GM10266 (cell line): Measurements from ENCODE around the gene SPACA4.
A peak's percentile ranks its signal among the peaks of the same experiment; 100 is the strongest.

Experiments used
- DNase-seq: peaks from one replicate; pipeline ENCODE4 v3.0.0; 2012; ENCODE audit errors: extremely low spot score
- TF ChIP-seq, protein P1 (sequence below): IDR thresholded peaks from 2 replicates; pipeline ENCODE4 v1.5.1; 2012; ENCODE audit warnings: mild to moderate bottlenecking, low read depth; ENCODE audit not compliant: control insufficient read depth, insufficient read depth; ENCODE audit errors: missing control alignments

Gene SPACA4

DNA sequence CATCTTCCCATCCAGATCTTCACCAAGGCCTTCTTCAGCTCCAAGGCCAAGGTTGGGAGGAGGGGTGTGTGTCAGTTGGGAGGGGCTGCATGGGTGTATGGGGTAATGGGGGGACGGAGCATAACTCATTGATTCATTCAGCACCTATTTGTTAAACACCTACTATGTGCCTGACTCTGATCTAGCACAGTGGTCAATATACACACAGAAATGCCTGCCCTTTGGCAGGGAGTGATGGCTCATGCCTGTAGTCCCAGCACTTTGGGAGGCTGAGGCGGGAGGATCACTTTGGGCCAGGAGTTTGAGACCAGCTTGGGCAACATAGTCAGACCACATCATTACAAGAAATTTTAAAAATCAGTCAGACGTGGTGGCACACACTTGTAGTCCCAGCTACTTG is 19.2 kb upstream of the SPACA4 start:
- TF ChIP-seq, protein P1, sequence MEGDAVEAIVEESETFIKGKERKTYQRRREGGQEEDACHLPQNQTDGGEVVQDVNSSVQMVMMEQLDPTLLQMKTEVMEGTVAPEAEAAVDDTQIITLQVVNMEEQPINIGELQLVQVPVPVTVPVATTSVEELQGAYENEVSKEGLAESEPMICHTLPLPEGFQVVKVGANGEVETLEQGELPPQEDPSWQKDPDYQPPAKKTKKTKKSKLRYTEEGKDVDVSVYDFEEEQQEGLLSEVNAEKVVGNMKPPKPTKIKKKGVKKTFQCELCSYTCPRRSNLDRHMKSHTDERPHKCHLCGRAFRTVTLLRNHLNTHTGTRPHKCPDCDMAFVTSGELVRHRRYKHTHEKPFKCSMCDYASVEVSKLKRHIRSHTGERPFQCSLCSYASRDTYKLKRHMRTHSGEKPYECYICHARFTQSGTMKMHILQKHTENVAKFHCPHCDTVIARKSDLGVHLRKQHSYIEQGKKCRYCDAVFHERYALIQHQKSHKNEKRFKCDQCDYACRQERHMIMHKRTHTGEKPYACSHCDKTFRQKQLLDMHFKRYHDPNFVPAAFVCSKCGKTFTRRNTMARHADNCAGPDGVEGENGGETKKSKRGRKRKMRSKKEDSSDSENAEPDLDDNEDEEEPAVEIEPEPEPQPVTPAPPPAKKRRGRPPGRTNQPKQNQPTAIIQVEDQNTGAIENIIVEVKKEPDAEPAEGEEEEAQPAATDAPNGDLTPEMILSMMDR, result no peak
- no peak for DNase-seq

DNA sequence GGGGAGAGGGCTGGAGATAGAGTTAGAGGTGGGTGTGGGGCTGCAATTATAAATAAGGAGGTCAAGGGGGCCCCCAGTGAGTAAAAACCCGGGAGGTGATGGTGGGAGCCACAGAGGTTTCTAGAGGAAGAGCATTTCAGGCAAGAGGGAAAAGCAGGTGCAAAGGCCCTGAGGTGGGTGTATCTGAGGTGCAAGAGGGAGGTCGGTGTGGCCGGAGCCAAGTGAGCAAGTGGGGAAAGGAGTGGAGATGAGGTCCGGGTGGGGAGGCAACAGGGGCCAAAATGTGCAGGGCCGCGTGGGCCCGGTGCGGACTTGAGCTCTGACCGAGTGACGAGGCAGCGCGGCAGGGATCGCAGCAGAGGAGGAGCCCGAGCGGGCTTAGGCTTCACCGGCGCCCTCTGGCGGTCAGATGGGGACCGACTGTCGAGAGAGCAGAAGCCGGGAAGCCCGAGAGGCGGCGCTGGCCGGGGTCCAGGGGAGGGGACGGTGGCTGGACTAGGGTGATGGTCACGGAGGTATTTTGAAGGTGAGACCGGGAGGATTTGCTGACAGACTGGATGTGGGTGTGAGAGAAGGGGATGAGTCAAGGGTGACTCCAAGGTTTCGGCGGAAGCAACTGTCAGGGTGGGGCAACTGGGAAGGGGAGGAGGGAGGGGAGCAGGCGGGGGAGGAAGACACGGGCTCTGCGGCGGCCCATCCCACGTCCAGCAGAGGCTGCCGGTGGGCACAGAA is 17.7 kb upstream of the SPACA4 start:
- peak; percentile 86 for DNase-seq
- TF ChIP-seq, protein P1, result peak; percentile 96

DNA sequence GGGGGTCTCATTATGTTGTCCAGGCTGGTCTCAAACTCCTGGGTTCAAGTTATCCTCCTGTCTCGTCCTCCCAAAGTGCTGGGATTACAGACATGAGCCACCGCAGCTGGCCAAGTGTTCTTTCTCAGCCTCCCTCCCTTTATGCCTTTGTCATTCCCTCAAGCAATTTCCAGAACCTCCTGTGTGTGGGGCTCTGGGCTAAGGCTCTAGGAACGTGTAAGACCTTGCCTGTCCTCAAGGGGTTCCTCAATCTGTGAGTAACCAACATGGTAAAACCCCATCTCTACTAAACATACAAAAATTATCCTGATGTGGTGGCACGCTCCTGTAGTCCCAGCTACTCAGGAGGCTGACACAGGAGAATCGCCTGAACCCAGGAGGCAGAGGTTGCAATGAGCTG is 15.5 kb upstream of the SPACA4 start:
- DNase-seq, result no peak
- TF ChIP-seq, protein P1, result no peak

DNA sequence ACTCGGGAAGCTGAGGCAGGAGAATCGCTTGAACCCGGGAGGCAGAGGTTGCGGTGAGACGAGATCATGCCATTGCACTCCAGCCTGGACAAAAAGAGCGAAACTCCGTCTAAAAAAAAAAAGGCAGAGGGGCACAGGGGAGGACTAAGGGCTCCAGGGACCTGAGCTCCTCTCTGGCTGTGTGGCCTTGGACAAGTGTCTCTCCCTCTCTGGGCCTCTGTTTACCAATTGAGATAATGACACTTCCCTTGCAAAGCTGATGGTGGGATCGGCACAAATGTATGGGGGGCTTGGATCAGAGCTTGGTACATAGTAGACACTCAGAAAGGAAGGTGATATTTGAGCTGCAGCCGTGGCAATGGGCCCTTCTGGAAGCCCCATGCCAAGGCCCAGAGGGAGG is 11.4 kb upstream of the SPACA4 start:
- DNase-seq, result no peak
- TF ChIP-seq, protein P1, result no peak

DNA sequence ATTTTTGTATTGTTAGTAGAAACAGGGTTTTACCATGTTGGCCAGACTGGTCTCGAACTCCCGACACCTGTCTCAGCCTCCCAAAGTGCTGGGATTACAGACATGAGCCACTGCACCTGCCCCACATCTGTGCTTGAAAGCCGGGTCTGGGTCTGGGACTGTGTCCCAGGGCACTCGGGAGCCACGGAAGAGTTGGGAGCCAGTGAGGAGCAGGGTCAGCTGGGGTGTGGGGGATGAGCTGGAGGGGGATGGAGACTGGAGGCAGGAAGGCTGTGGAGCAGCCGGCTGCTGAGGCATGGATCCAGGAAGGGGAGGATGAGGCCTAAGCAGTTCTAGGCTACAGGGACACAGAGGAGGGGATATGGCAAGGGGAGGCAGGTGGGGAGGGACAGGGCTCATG is 10.7 kb upstream of the SPACA4 start:
- DNase-seq, result no peak
- TF ChIP-seq, protein P1, result no peak

DNA sequence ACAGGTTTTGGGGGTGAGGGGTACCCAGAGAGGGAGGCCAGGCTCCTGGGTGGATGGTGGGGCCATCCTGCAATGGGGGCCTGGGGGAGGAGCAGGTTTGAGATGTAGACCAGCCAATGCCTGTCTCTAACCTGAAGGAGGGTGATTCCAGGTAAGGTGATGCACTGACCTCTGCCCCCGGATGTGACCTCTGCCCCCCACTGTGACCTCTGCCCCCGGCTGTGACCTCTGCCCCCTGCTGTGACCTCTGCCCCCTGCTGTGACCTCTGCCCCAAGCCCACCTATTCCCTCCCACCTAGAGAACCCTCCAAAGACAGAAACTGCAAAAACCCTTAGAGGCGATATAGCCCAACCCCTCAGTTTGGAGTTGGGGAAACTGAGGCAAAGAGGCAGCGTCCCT is 10.3 kb upstream of the SPACA4 start:
- TF ChIP-seq, protein P1, result no peak
- DNase-seq, result no peak

DNA sequence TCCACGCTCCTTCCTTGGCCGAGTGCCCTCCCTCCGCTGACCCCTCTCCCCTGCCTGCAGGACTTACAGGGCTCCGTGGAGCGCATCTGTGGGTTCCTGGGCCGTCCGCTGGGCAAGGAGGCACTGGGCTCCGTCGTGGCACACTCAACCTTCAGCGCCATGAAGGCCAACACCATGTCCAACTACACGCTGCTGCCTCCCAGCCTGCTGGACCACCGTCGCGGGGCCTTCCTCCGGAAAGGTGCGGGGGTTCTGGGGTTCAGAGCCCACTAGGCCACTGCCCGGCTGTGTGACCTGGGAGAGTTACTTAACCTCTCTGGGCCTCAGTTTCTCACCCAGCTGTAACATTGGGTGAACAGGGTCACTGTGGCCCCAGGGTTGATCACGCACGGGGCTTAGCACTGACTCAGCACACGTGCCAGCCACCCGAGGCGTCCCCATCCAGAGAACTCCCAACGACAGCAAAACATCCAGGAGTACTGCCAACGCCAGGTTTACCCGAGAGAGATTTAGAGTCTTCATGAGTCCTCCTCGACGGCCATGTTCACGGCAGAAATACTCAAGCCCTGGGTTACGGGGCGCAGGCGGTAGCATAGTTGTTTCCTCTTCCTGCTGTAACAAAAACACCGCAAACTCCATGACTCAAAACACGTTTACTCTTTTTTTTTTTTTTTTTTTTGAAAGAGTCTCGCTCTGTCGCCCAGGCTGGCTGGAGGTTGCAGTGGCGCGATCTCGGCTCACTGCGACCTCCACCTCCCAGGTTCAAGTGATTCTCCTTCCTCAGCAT is 9.7 kb upstream of the SPACA4 start:
- TF ChIP-seq, protein P1, result no peak
- no peak for DNase-seq
